Measurements from ENCODE around the gene FEZF1. TPM values are rescaled to one million over a fixed set of nuclear protein-coding genes. Genes with fewer than 3 reads are reported as not detected.

FEZF1 gene
- total RNA-seq, 4 donors from 2014 or later = 0.19 TPM; not detected in 3

DNA sequence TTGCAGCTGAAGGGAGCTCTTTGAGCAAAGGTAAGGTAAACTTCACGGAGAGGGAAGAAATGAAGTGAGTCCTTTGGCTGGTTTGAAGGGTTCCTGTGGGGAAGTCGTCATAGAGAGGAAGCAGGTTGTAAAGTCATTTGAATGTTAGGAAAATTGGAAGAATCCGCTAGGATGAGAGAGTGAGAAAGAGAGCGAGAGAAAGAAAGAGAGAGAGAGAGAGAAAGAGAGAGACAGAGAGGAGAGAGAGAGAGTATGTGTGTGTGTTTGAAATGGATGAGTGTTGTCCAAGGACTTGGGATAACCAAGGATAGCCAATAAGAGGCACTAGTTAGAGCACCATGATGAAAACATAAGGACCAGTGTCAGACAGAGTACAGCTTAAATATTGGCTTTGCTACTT, 43.1 kb downstream of the FEZF1 start:
- TF ChIP-seq, protein P1, sequence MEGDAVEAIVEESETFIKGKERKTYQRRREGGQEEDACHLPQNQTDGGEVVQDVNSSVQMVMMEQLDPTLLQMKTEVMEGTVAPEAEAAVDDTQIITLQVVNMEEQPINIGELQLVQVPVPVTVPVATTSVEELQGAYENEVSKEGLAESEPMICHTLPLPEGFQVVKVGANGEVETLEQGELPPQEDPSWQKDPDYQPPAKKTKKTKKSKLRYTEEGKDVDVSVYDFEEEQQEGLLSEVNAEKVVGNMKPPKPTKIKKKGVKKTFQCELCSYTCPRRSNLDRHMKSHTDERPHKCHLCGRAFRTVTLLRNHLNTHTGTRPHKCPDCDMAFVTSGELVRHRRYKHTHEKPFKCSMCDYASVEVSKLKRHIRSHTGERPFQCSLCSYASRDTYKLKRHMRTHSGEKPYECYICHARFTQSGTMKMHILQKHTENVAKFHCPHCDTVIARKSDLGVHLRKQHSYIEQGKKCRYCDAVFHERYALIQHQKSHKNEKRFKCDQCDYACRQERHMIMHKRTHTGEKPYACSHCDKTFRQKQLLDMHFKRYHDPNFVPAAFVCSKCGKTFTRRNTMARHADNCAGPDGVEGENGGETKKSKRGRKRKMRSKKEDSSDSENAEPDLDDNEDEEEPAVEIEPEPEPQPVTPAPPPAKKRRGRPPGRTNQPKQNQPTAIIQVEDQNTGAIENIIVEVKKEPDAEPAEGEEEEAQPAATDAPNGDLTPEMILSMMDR (IDR thresholded peaks at IDR 0.05) = no peak
- ATAC-seq (ENCODE audit: low FRiP score) (no peak), DNase-seq (ENCODE audit: low spot score) (no peak)

DNA sequence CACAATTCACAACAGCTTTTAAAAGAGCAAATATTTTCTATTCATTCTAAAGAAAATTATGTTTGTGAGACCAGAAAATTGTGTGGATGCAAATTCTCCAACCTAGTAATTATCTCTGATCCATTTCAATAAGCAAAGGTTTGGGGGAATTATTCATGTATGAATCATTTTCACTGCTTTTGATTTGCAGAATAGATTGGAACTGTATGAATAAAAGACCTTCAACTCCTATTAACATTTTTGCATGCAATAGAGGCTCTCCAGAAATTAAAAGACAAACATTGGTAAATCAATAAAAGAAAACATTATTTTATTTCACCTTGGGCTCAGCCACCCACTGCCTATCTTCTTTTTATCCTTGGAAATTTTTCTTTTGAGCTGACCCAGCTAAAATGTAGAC, 43.5 kb downstream of the FEZF1 start:
- TF ChIP-seq, protein P1 (IDR thresholded peaks at IDR 0.05) = no peak
- ATAC-seq (ENCODE audit: low FRiP score) (no peak), DNase-seq (ENCODE audit: low spot score) (no peak)

DNA sequence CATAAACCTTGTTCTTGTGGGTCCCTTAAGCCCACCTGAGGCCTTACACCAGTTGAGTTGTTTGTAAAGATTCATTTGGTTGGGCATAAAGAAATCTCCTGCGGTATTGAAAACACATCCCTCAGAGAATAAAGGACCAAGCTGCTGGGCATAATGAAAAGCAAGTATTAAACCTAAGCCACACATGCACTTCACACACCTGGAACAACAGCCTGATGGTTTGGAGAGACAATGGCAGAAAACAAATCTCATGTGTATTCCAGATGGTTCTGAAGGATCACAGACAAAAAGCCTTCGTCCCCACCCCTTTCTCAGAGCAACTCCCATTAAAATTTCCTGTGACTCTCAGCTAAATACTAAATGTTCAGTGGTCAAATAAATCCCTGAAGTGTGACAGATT, 44.2 kb downstream of the FEZF1 start:
- TF ChIP-seq, protein P1 (IDR thresholded peaks at IDR 0.05) = no peak
- no peak for ATAC-seq (ENCODE audit: low FRiP score)

DNA sequence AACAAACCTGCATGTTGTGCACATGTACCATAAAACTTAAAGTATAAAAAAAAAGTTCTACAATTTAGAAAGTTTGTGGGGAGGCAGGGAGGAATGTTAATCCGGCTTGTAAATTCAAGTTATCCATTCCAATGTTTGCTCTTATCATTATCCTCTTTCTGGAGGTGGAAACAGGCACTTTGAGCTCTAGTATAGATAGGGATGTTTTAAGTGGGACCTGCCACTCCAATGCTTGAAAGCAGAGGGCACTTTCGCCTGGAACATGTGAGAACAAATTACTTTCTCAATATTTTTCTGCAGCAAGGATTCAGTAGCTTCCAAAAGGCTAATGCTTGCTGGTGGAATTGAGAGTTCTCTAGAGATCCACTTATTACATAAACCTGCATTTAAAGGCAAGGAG, 45.6 kb downstream of the FEZF1 start:
- TF ChIP-seq, protein P1 (IDR thresholded peaks at IDR 0.05) = no peak
- DNase-seq (ENCODE audit: low spot score) = no peak
- ATAC-seq (ENCODE audit: low FRiP score) = no peak

More for the DNA sequence above, 44.2 kb downstream of the FEZF1 start:
- DNase-seq (ENCODE audit: low spot score) = no peak

DNA sequence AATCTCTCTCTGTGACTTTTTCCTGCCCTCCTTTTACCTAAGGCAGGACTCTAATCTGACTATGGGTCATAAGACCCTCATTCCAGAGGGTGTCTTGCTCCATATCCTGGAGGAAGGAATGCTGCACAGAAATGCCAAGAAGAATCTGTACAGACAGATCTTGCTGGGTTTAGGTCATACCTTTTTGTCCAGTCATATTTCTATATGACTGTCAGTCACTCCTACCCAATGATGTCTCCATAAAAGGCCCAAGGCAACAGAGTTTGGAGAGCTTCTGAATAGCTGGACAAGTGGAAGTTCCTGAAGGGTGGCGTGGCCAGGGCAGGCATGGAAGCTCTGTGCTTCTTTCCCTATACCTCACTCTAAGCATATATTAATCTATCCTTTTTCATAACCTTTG, 47.5 kb downstream of the FEZF1 start:
- no peak for ATAC-seq (ENCODE audit: low FRiP score)
- DNase-seq (ENCODE audit: low spot score) = no peak
- TF ChIP-seq, protein P1 (IDR thresholded peaks at IDR 0.05) = no peak

DNA sequence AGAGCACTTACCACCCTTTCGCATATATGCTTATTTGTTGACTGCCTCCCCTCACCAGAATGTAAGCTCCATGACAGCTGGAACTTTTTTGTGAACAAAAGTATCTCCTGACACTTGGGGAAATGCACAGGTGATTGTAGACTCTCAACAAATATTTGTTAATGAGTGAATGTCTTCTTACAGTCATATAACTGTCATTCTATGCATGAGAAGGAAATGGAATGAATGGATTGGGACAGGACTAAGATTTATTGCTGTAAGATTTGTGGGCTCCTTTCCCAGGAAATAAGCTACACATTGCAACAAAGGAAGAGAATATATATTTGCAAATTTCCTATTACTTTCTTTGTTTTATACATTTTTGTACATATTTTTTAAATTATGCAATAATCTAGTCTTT, 48.5 kb downstream of the FEZF1 start:
- TF ChIP-seq, protein P1 (IDR thresholded peaks at IDR 0.05) = no peak
- ATAC-seq (ENCODE audit: low FRiP score) (no peak), DNase-seq (ENCODE audit: low spot score) (no peak)

DNA sequence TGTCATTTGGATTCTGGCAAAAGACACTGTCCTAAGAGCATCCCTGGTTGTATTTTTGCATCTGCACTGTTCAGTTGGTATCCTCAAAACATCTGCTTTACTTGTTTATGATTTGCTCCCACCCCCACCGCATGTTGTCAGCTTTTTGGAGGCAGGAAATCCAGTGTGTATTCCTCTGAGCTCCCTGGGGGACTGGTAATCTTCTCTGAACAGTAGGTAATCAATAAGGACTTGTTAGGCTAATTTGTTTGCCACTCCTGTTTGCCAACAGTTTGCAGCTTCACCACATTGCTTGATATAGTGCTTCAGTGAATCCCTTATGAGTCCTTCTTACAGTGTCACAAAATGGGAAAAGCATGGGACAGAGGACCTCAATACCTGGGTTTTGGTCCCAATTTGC, 49.1 kb downstream of the FEZF1 start:
- ATAC-seq (ENCODE audit: low FRiP score) = no peak
- TF ChIP-seq, protein P1 (IDR thresholded peaks at IDR 0.05) = no peak
- no peak for DNase-seq (ENCODE audit: low spot score)

Other genes starting within 250 kb of the FEZF1 start
- gene AASS, start 160.5 kb downstream of the FEZF1 start, total RNA-seq = 10 to 100 TPM; 50.7 to 92.7 (median 68.1) TPM